ENCODE measurements around the gene MARCO.

DNA sequence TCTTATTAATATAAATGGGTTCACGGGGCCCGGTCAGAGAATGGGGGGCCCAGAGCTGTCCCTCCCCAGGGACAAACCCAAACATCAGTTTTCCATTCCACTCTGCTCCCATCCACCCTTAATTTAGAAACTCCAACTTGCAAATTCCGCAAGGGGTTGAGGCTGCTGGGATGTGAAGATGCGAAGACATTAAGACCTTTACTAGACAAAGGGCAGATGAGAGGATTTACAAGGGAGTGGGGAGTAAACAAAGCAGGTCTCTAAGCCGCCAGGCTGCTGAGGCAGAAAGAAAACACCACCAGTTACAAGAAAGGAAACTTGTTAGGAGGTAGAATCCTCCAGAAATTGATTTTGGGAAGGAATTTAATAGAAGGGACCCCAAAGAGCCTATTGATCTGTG is 33.1 kb downstream of the MARCO start:
- TF ChIP-seq POLR2A (IDR thresholded peaks at IDR 0.05) (no peak), CTCF (IDR thresholded peaks at IDR 0.05) (no peak)
